GM12872 (cell line): ENCODE data around the gene RBMS3.

ENCODE experiments used
- TF ChIP-seq, protein P1 (sequence below): IDR thresholded peaks from 3 replicates; pipeline ENCODE4 v1.5.1; 2011; ENCODE audit warnings: low read depth, mild to moderate bottlenecking, low read length, moderate library complexity; ENCODE audit not compliant: insufficient read depth

The RBMS3 gene

DNA sequence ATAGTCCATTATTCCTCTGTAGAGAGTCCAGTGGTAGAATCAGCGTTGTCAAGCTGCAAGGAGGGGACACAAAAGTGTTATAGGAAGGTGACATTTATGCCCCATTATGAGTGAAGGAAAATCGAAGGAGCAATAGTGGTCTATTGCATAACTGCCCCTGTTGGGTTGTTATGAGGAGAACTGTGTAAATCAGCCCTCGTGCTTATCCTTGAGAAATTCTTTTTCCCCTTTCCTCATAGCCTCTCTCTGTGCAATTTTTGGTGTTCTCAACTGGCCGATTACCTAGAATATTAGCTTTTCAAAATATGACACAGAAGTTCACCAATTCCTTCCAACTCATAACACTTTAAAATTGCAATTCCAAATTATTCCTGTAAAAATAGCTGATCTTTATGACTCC is 286.6 kb downstream of the RBMS3 start:
- TF ChIP-seq, protein P1, sequence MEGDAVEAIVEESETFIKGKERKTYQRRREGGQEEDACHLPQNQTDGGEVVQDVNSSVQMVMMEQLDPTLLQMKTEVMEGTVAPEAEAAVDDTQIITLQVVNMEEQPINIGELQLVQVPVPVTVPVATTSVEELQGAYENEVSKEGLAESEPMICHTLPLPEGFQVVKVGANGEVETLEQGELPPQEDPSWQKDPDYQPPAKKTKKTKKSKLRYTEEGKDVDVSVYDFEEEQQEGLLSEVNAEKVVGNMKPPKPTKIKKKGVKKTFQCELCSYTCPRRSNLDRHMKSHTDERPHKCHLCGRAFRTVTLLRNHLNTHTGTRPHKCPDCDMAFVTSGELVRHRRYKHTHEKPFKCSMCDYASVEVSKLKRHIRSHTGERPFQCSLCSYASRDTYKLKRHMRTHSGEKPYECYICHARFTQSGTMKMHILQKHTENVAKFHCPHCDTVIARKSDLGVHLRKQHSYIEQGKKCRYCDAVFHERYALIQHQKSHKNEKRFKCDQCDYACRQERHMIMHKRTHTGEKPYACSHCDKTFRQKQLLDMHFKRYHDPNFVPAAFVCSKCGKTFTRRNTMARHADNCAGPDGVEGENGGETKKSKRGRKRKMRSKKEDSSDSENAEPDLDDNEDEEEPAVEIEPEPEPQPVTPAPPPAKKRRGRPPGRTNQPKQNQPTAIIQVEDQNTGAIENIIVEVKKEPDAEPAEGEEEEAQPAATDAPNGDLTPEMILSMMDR, result no peak

DNA sequence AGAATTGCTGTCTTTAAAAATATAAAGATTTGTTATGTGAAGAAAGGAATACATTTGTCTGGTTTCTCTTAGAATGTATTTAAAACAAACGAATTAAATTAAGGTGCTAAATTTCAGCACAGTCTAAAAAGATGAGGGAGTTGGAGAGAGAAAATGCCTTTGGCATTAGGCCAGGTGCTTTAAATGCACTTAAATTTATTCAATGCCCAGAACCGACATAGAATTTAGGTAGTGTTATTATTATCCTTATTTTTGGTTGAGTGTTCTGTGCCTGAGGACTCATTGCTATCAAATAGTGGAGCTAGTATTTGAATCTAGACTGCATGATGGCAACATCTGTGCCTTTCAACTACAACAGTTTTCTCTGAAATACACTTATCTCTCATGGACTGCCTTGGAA is 287.5 kb downstream of the RBMS3 start:
- TF ChIP-seq, protein P1, result no peak

DNA sequence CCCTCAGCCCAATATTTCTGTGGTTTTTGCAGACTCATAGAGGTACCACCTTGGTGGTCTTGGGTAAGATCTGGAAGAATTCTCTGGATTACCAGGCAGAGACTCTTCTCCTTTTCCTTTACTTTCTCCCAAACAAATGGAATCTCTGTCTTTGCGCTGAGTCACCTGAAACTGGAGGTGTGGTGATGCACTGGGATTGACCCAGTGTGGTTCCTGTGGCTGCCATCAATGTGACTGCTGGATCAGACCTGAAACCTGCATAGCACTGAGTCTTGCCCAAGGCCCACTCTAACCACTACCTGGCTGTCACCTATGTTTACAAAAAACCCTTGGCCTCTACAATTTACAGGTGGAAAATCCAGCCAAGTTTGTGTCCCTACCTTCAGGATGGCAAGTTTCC is 295.3 kb downstream of the RBMS3 start:
- TF ChIP-seq, protein P1, result no peak

DNA sequence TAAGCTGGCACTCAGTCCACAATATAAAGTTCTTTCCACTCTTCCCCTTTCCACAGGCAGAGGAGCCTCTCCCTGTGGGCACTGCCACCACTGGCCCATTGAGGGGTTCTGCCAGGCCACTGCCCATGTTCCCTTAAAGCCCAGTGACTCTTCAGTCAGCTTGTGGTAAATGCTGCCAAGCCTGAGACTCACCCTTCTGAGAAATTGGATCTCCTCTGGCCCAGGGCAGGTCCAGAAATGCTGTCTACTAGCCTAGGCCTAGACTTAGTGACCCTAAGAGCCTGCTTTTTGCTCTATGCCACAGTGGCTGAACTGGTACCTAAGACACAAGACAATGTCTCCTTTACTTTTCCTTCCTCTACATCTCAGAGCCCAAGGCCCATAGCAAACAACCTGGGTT is 295.8 kb downstream of the RBMS3 start:
- TF ChIP-seq, protein P1, result no peak

DNA sequence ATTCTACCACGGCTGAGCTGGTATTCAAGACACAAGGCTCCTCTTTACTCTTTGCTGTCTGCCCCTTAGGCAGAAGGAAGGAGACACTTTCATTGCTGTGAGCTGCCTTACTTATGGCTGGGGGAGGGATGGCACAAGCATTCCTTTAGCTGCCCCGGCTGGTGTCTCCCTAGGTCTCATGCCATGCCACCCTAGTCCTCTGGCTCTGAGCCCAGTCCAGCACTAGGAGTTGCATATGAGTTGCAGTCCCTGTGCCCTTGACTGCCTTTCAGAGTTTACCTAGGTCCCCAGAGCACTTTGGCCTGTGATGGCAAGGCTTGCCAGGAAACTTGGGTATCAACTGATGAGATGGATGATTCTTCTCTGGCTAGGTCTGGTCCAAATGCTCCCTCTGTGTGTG is 296.4 kb downstream of the RBMS3 start:
- TF ChIP-seq, protein P1, result no peak

DNA sequence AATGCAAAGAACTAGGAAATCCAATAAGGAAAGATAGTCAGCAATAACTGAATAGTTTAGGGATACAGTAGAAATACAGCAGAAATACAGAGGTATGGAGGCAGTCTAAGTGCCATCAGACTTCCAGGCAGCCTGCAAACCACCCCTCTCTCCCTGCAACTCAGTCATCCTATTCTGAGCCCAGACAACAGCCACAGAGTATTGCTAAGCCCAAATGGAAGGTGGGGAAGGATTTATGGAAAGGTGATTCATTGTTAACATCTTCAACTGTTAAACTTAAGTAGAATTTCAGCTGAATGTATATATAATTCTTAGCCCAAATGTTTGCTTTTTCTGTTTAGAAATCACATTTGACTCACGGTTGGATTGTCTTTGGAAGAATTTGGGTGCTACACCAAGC is 300.4 kb downstream of the RBMS3 start:
- TF ChIP-seq, protein P1, result no peak

DNA sequence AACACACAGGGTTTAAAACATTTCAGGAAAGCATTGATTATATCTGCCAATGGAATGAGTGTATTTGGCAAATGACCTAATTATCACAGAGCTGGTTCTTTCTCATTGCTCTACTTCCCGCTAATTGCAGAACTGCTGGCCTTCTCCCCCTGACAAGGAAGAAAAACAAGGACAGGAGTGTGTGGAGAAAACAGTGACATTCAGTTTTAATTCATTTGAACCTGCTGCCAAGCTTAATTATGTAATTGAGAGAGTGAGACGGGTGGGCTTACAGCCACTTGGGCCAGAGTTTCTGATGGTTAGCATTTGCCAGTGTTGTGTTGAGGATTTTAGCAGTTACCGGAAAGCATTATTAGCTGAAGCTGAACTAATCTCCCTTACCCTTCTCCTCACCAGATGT is 301.4 kb downstream of the RBMS3 start:
- TF ChIP-seq, protein P1, result no peak

DNA sequence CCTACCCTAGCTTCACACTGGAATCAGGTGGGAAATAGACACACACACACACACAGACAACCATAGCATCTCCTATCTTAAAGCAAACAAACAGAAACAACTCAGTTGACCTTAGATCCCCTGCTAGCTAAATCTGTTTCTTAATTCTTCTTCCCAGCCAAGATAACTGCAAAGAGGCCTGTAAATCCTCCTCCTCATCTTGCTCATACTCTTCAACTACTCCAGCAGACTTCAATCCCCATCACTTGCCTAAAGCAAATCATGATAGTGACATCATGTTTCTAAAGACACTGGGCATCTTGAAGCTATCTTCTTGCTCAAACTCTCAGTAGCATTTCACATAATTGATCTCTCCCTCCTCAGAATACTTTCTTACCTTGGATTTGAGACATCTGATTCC is 303.0 kb downstream of the RBMS3 start:
- TF ChIP-seq, protein P1, result no peak
